NCI-H187 (cell line): ENCODE data around the gene GBX2.

Source experiments
- DNase-seq, 2 experiments: peaks; one replicate each; lab custom pipeline; 2025; lab: John Stamatoyannopoulos, UW

The GBX2 gene

GRCh38 chr2:236168110-236169080 lies at the start of gene GBX2:
TSS of gene GBX2 (minus strand) at chr2:236168386. CDS start at chr2:236167971, 415 bp downstream.
- DNase-seq, result peak in 1 of 2 experiments; percentile 40

DNA sequence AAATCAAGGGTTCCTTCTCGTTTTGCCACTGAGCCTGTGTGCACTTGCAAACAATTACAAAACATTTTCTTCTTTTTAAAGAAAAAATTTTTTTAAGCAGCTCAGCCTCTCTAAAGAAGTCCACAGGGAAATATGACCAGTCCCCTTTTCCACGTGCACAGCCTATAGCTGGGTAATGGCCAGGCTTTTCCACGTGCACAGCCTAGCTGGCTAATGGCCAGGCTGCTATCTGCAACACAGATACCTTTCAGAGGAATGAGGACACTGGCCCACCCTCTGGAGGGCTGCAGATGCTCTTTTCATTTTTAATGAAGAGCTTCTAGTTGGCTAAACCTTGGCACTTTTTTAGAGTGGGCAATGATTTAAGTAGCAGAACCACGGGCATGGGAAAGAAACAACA lies 49.7 kb upstream of the GBX2 start:
- no peak for DNase-seq

DNA sequence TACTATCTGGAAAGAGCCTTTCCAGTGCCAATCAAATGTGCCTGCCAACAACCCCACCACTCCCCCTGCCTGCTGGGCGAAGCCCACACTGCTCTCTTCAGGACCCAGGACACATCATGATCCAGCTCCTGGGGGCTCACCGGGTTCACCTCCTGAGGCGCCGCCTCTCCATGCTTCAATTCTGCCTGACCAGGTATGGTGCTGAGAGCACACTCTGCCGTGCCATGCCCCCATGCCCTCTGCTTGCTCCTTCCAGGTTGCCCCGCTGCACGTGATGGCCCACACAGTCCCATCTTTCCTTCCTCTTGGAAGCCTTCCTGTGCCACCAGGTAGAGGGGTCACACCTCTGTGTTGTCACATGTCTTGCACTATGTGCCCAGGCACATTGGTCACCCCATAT lies 48.5 kb upstream of the GBX2 start:
- DNase-seq, result no peak

- DNase-seq, result no peak
These were observed 47.7 kb upstream of the GBX2 start for GRCh38 chr2:236215761-236216333.

GRCh38 chr2:236215196-236215595 lies 47.0 kb upstream of the GBX2 start:
- no peak for DNase-seq

DNA sequence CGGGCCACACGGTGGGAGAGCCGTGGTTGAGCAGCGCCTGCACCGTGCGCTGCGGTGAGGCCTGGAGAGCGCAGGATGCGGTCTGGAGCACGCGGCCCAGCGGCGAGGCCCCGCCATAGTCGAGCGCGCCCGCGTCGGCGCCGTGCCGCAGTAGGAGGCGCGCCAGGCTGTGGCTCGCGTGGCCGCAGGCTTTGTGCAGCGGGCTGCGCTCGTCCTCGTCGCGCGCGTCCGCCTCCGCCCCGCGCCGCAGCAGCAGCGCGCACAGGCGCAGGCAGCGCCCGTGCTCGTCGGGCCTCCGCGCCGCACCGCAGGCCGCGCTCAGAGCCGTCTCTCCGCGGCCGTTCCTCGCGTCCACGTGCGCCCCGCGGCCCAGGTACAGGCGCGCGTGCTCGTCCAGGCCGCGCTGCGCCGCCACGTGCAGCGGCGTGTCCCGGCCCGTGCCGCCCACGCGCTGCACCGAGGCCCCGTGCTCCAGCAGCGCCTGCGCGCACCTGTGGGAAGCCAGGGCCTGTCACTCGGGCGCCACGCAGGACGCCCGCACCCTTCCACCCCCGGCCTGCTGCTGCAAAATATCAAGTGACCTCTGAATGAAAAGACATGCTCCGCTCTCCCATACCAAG lies 46.3 kb upstream of the GBX2 start:
- no peak for DNase-seq

DNA sequence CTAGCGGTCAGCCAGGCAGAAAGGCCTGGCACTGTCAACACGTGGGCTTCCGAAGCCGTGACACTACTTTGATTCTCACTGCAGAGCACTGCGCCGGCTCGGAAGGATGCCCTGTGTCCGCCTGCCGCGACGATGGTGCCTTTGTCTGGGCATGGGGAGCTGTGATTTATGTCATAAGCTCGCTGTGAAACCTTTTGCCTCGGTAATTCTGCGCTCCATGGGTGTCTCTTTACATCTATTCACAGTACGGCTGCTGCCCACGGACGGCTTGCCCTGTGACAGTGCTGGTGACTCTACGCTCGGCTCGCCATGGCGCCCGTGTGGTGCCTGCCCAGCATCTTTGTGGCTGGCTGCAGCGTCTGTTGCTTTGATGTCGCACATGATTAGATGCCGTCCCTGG lies 43.1 kb upstream of the GBX2 start:
- no peak for DNase-seq

- peak in 1 of 2 experiments; percentile 15 for DNase-seq
These were observed 42.4 kb upstream of the GBX2 start for GRCh38 chr2:236210536-236210935.

GRCh38 chr2:236209996-236210395 lies 41.8 kb upstream of the GBX2 start:
- no peak for DNase-seq

- no peak for DNase-seq
These were observed 41.3 kb upstream of the GBX2 start for GRCh38 chr2:236209535-236209934.

- no peak for DNase-seq
These were observed 40.1 kb upstream of the GBX2 start for GRCh38 chr2:236208019-236208926.

- DNase-seq, result no peak
These were observed 39.3 kb upstream of the GBX2 start for GRCh38 chr2:236207472-236207871.

DNA sequence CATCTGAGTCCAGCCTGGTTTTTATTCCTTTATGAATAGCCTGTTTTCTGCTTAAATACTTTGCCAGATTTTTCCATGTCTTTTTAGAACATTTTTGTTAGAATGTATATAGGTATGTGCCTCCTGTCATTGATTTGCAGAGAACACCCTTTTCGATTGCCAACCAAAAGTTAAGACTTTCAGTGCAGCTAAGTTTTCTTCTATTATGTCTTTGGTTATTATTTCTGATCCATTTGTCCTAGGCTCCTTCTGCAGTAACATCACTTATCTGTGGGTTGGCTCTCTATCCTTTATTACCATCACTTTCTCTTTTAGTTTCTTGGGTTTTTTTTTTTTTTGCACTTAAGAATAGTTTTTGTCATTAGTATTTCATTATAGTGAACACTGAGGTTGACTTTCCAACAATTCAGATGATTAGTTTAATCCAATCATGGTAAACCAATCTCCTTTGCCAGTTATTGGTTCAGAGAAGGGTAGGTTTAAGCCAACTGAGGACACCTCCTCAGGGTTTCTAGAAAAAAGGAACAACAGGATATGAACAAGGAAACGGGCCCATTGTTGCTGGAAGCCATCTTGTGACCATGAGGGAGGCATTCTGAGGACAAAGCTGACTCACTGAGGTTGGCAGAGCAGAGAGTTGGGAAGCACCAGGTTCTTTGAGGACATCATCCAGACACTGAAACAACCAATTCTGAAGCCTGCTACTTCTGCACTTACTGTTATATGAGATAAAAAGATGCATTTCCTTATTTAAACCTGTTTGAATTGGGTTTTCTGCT lies 37.9 kb upstream of the GBX2 start:
- no peak for DNase-seq

DNA sequence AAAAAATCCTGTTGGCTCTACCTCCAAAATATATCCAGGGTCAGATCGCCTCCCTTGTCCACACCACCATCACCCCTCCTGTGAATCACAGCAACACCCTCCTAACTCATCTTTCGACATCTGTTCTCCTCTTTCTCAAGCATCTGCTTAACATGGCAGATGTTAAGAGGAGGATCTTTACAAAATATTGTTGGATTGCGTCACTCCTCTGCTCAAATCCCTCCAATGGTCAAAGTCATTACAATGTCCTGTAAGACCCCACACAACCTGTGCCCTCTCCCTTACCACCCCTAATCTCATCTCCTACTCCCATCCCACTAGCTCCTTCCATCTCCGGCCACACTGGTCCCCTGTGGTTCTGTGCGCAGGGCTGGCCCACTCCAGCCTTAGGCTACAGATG lies 36.8 kb upstream of the GBX2 start:
- DNase-seq, result no peak

DNA sequence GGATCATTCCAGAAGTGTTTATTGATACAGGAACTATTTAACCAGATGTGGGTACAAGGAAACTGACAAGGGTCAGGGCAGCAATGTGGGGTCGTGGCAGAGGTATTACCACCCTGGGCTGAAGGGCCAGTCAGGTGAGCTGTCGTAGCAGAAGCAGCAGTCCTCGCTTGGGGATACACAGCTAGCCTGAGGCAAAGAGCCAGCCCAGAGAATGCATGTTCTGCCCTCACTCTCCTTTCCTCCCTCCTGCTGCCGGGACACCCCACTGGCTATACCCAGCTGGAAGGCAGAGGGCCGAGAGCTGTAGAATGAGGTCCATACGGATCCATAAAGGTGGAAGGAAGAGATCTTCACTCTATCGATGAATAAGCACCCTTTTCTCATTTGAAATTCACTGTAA lies 32.2 kb upstream of the GBX2 start:
- no peak for DNase-seq

DNA sequence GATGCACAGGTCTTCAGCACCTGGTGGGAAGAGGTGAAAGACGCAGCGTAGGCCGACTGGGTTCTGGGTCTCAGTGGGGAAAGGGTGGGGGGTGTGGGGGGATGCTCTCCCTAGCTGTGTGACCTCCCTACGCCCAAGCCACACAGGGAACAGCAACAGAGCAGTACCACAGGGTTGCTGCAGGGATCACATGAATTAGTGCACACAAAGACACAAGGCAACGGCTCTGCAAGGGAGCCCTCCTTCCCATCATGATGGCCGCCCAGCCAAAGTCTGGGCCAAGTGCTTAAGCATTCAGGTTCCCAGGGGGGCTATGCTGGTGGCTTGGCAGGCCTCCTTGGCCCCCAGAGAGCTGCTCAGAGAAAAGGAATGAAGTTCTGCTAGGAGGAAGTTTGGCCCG lies 28.2 kb upstream of the GBX2 start:
- DNase-seq, result no peak

DNA sequence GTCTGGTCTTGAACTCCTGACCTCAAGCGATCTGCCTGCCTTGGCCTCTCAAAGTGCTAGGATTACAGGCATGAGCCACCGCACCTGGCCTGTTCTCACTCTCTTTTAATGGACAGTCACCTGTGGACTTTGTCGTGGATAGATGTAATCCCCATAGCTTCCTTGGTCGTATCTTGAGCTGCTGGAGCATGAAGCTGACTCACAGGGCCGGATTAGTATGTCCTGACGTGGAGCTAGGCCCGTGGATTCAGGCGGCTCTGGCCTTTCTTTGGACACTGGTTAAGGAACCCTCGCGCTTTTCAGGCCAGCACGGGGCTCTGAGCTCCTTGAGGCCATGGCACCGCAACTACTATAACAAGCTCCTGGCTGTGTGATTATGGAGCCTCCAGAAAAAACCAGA lies 27.5 kb upstream of the GBX2 start:
- DNase-seq, result no peak

GRCh38 chr2:236194786-236195185 lies 26.6 kb upstream of the GBX2 start:
- DNase-seq, result no peak

GRCh38 chr2:236193026-236193425 lies 24.8 kb upstream of the GBX2 start:
- no peak for DNase-seq

- no peak for DNase-seq
These were observed 22.5 kb upstream of the GBX2 start for GRCh38 chr2:236190674-236191073.

DNA sequence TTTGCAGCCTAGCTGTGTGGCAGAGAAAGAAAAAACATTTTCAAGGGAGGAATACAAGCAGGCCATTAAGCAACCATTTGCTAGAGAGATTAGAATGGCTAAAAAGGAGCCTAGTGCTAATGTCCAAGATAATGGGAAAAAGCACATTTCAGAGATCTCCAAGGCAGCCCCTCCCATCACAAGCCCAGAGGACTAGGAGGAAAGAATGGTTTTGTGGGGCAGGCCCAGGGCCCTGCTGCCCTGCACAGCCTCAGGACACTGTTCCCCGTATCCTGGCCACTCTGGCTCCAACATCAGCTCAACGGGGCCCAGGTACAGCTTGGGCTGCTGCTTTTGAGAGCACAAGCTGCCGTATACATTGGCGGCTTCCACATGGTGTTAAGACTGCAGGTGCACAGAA lies 16.5 kb upstream of the GBX2 start:
- no peak for DNase-seq
